Occipital lobe (tissue), 2 donors: ENCODE results near the gene PUM1. TPM values are rescaled to one million over a fixed set of nuclear protein-coding genes. Genes with fewer than 3 reads are reported as not detected.
"Not testable (repeated sequence)": the region's sequence is repeated elsewhere in the genome, so short reads cannot be mapped to it uniquely, and the experiment has no call there.

Experiments
- DNase-seq: peaks from one replicate; lab custom pipeline; 2025; lab: John Stamatoyannopoulos, UW
- total RNA-seq: library from RNA; depleted of rRNA; stranded (reverse); fragments of >200 nt; gene quantifications from one replicate; pipeline ENCODE4 v1.2.3, GENCODE V29; 2014

Gene PUM1
- total RNA-seq, 1 donor from 2014 or later: 140 TPM

- no peak for DNase-seq
Observed at GRCh38 chr1:30966690-30967369, 98.7 kb downstream of the PUM1 start.

GRCh38 chr1:30965924-30966599, 99.5 kb downstream of the PUM1 start:
- no peak for DNase-seq

- no peak for DNase-seq
Observed at GRCh38 chr1:30964706-30965105, 100.8 kb downstream of the PUM1 start.

- no peak for DNase-seq
Observed at GRCh38 chr1:30962609-30963508, 102.7 kb downstream of the PUM1 start.

GRCh38 chr1:30957560-30958222, 107.8 kb downstream of the PUM1 start:
- no peak for DNase-seq

GRCh38 chr1:30955448-30956015, 110.0 kb downstream of the PUM1 start:
- DNase-seq: no peak

GRCh38 chr1:30953685-30954084, 111.8 kb downstream of the PUM1 start:
- DNase-seq: no peak

GRCh38 chr1:30952098-30952497, 113.4 kb downstream of the PUM1 start:
- DNase-seq: no peak

- DNase-seq: no peak
Observed at GRCh38 chr1:30950700-30951099, 114.8 kb downstream of the PUM1 start.

GRCh38 chr1:30950053-30950452, 115.5 kb downstream of the PUM1 start:
- no peak for DNase-seq

- DNase-seq: not testable (repeated sequence)
Observed at GRCh38 chr1:30949487-30949838, 116.1 kb downstream of the PUM1 start.

- DNase-seq: not testable (repeated sequence)
Observed at GRCh38 chr1:30948813-30949486, 116.6 kb downstream of the PUM1 start.

GRCh38 chr1:30948278-30948677, 117.2 kb downstream of the PUM1 start:
- no peak for DNase-seq

GRCh38 chr1:30947212-30947611, 118.3 kb downstream of the PUM1 start:
- DNase-seq: no peak

- DNase-seq: no peak
Observed at GRCh38 chr1:30942326-30942963, 123.1 kb downstream of the PUM1 start.

- no peak for DNase-seq
Observed at GRCh38 chr1:30940541-30940940, 125.0 kb downstream of the PUM1 start.

- no peak for DNase-seq
Observed at GRCh38 chr1:30936541-30937171, 128.9 kb downstream of the PUM1 start.

- not testable (repeated sequence) for DNase-seq
Observed at GRCh38 chr1:30935758-30936157, 129.8 kb downstream of the PUM1 start.

- DNase-seq: no peak
Observed at GRCh38 chr1:30934613-30935012, 130.9 kb downstream of the PUM1 start.

GRCh38 chr1:30933874-30934252, 131.7 kb downstream of the PUM1 start:
- DNase-seq: no peak
